Stimulated activated CD4-positive, alpha-beta T cell treated with anti-CD3 and anti-CD28 coated beads, Interleukin-4, amount 100 ng/mL, for 24 hours (primary cell): Measurements from ENCODE around the gene PAXX.

Experiments
- DNase-seq: peaks from one replicate; pipeline ENCODE4 v3.0.0-alpha.2; 2020

The PAXX gene

GRCh38 chr9:137034039-137034708 is 42.0 kb downstream of the PAXX start:
- no peak for DNase-seq

GRCh38 chr9:137034709-137035506 is 42.7 kb downstream of the PAXX start:
- DNase-seq: peak; percentile 90

GRCh38 chr9:137035507-137035834 is 43.2 kb downstream of the PAXX start:
- no peak for DNase-seq

- no peak for DNase-seq
Measured at GRCh38 chr9:137035937-137036336, 43.7 kb downstream of the PAXX start.

GRCh38 chr9:137037035-137037434 is 44.8 kb downstream of the PAXX start:
- DNase-seq: no peak

- no peak for DNase-seq
Measured at GRCh38 chr9:137037483-137037882, 45.3 kb downstream of the PAXX start.

GRCh38 chr9:137038916-137039315 is 46.7 kb downstream of the PAXX start:
- no peak for DNase-seq

GRCh38 chr9:137039611-137040366 is 47.6 kb downstream of the PAXX start:
- DNase-seq: no peak

- DNase-seq: no peak
Measured at GRCh38 chr9:137040568-137040967, 48.3 kb downstream of the PAXX start.

GRCh38 chr9:137041124-137041523 is 48.9 kb downstream of the PAXX start:
- no peak for DNase-seq

- no peak for DNase-seq
Measured at GRCh38 chr9:137042751-137043727, 50.8 kb downstream of the PAXX start.
